Osteocyte (in vitro differentiated cells): ENCODE results near the gene SLC2A9. TPM values are rescaled to one million over a fixed set of nuclear protein-coding genes. Genes with fewer than 3 reads are reported as not detected.

Source experiments
- DNase-seq: peaks from one replicate; pipeline ENCODE4 v3.0.0; 2021; ENCODE audit warnings: mixed read lengths; ENCODE audit not compliant: unreplicated experiment; ENCODE audit errors: extremely low spot score
- H3K27ac Mint-ChIP-seq: one replicate; pipeline ENCODE4 v1.8.0; 2021; ENCODE audit warnings: mild to moderate bottlenecking, mixed read lengths; ENCODE audit not compliant: unreplicated experiment
- H3K27me3 Mint-ChIP-seq: one replicate; pipeline ENCODE4 v1.8.0; 2021; ENCODE audit warnings: mixed read lengths; ENCODE audit not compliant: unreplicated experiment
- H3K36me3 Mint-ChIP-seq: one replicate; pipeline ENCODE4 v1.8.0; 2021; ENCODE audit warnings: mixed read lengths; ENCODE audit not compliant: unreplicated experiment
- H3K4me1 Mint-ChIP-seq: one replicate; pipeline ENCODE4 v1.8.0; 2021; ENCODE audit warnings: mixed read lengths; ENCODE audit not compliant: unreplicated experiment
- H3K4me3 Mint-ChIP-seq: one replicate; pipeline ENCODE4 v1.8.0; 2021; ENCODE audit warnings: mild to moderate bottlenecking, moderate library complexity, mixed read lengths; ENCODE audit not compliant: unreplicated experiment
- H3K9me3 Mint-ChIP-seq: one replicate; pipeline ENCODE4 v1.8.0; 2021; ENCODE audit warnings: mixed read lengths; ENCODE audit not compliant: unreplicated experiment
- CTCF ChIP-seq: fragments of 200-600 bp; sonication (generic); IDR thresholded peaks from 2 replicates; pipeline ENCODE4 v1.5.0; 2021; ENCODE audit warnings: antibody characterized with exemption, mild to moderate bottlenecking, moderate library complexity
- total RNA-seq: library from RNA; stranded (reverse); gene quantifications from 2 replicates; pipeline ENCODE4 v1.2.1, GENCODE V29; 2021

The SLC2A9 gene
- total RNA-seq, 1 donor from 2014 or later: 0.43 TPM

DNA sequence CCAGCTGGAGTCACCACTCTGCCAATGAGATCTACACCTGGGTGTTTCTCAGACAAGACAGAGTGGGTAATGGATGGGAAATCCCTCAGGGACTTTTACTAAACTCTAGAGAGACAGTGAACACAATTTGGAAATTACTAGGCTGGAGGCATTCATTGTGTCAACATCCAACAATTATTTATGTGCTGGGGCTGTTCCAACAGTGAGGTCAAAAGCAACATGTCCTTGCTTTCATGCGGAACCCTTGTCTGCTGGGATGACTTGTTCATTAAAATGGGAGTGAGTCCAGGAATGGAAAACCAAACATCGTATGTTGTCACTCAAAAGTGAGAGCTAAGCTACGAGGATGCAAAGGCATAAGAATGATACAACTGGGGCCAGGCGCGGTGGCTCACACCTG, 185.9 kb downstream of the SLC2A9 start:
- H3K4me3 Mint-ChIP-seq: no peak overlapping the region
- H3K4me1 Mint-ChIP-seq: no peaks in the 10 kb centered on the region
- TF ChIP-seq CTCF: no peak
- H3K27ac Mint-ChIP-seq: no peak overlapping the region
- peaks cover 4% of the 10 kb centered on the region for H3K9me3 Mint-ChIP-seq
- H3K36me3 Mint-ChIP-seq: no peaks in the 10 kb centered on the region
- no peaks in the 10 kb centered on the region for H3K27me3 Mint-ChIP-seq
- no peak for DNase-seq

DNA sequence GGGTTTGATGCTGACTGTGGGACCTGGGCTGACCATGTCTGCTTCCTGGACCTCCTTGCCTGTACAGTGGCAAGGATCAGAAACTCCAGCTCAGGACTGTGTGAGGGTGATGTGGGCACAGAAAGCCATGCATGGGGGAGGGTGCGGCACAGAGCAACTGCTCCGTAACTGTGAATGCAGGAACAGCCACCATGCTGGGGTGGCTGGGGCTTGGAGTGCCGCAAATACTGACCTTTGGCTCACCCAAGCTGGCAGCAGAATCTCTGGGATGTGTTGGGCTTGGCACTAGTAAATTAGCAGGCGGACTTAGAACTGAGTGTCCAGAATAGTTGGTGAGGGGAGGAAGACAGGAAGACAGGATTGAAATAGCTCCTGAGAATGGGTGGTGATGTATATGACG, 187.9 kb downstream of the SLC2A9 start:
- H3K4me1 Mint-ChIP-seq: no peaks in the 10 kb centered on the region
- H3K9me3 Mint-ChIP-seq: peaks cover 10% of the 10 kb centered on the region
- no peaks in the 10 kb centered on the region for H3K36me3 Mint-ChIP-seq

DNA sequence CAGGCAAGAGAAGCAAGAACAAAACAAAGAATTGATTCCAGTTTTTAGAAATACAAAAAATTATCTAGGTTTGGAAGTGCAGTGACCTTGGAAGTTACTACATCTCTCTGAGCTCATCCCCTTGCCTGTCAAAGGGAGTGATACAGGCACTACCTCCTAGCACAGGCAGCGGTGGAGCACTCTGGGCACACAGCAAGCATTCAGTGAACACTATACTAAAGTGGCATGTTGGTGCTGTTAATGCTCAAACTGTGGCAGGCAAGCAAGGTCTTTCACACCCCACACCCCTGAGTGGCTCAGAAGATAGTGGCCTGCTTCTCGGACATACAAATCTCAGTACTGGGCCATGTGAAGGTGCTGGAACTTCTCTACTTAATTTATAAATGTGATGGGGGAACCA, 188.7 kb downstream of the SLC2A9 start:
- no peak overlapping the region for H3K27ac Mint-ChIP-seq
- H3K27me3 Mint-ChIP-seq: no peaks in the 10 kb centered on the region
- no peak for TF ChIP-seq CTCF
- no peaks in the 10 kb centered on the region for H3K4me1 Mint-ChIP-seq
- no peak overlapping the region for H3K4me3 Mint-ChIP-seq
- DNase-seq: no peak
- no peaks in the 10 kb centered on the region for H3K36me3 Mint-ChIP-seq
- peaks cover 10% of the 10 kb centered on the region for H3K9me3 Mint-ChIP-seq

More for the DNA sequence above, 187.9 kb downstream of the SLC2A9 start:
- Mint-ChIP-seq H3K27me3 (no peaks in the 10 kb centered on the region), H3K27ac (no peak overlapping the region), H3K4me3 (no peak overlapping the region)
- TF ChIP-seq CTCF: no peak
- DNase-seq: no peak

DNA sequence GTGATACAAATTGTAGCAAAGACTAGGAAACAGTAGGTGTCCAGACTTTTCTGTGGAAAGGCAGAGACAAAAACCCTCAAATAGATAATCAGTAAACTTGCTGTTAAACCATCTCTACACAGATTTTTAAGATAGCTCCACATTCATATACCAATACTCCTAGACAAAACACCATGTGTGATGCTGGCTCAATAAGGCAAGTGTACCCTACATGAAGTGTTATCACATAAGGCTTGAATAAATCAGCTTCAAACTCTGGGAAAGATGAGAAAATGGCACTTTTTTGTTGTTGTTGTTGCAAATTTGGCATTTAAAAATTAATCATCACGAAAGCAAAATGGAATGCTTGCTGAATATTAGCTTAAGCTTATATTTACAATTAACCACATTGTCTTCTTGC, 194.7 kb downstream of the SLC2A9 start:
- TF ChIP-seq CTCF: no peak
- no peak for DNase-seq
- Mint-ChIP-seq H3K36me3 (no peaks in the 10 kb centered on the region), H3K27me3 (peaks cover 3% of the 10 kb centered on the region), H3K4me1 (no peaks in the 10 kb centered on the region), H3K4me3 (no peak overlapping the region), H3K9me3 (peaks cover 15% of the 10 kb centered on the region), H3K27ac (no peak overlapping the region)

- DNase-seq: no peak
- peaks cover 3% of the 10 kb centered on the region for H3K27me3 Mint-ChIP-seq
- no peaks in the 10 kb centered on the region for H3K36me3 Mint-ChIP-seq
- H3K4me1 Mint-ChIP-seq: no peaks in the 10 kb centered on the region
- no peak overlapping the region for H3K4me3 Mint-ChIP-seq
- TF ChIP-seq CTCF: no peak
- peaks cover 15% of the 10 kb centered on the region for H3K9me3 Mint-ChIP-seq
- H3K27ac Mint-ChIP-seq: no peak overlapping the region
Measured at GRCh38 chr4:9825049-9825448, 196.2 kb downstream of the SLC2A9 start.
